Vagina (tissue), 2 donors: ENCODE data around the gene POU2AF3. TPM values are rescaled to one million over a fixed set of nuclear protein-coding genes. Genes with fewer than 3 reads are reported as not detected.

ENCODE experiments used
- DNase-seq, 2 donors: peaks; one replicate each; pipeline ENCODE4 v3.0.0-alpha.2; 2017; ENCODE audit errors: extremely low spot score in 2 of 2
- H3K27ac ChIP-seq: fragments of 200-600 bp; sonication (generic); one replicate; pipeline ENCODE4 v1.5.1; 2019
- H3K27me3 ChIP-seq: fragments of 200-600 bp; sonication (generic); one replicate; pipeline ENCODE4 v1.5.1; 2019
- H3K36me3 ChIP-seq, 2 donors: fragments of 200-600 bp; sonication (generic); one replicate each; pipeline ENCODE4 v1.5.1; 2017 to 2019
- H3K4me1 ChIP-seq: fragments of 200-600 bp; sonication (generic); one replicate; pipeline ENCODE4 v1.5.1; 2019
- H3K4me3 ChIP-seq, 2 donors: fragments of 200-600 bp; sonication (generic); 1 replicate in 1 of 2; 2 replicates in 1 of 2; pipeline ENCODE4 v1.5.1; 2016 to 2019
- H3K9me3 ChIP-seq: fragments of 200-600 bp; sonication (generic); one replicate; pipeline ENCODE4 v1.5.1; 2019
- CTCF ChIP-seq, 3 experiments: fragments of 450-650 bp in 2 of 3; fragments of 200-600 bp in 1 of 3; sonication (generic) in 1 of 3; IDR thresholded peaks; one replicate each; pipeline ENCODE4 v1.5.1; 2017 to 2019; ENCODE audit warnings: antibody characterized with exemption in 3 of 3, mild to moderate bottlenecking in 2 of 3, moderate library complexity in 2 of 3
- POLR2A ChIP-seq, 2 donors: fragments of 450-650 bp; IDR thresholded peaks; one replicate each; pipeline ENCODE4 v1.6.1; 2017; ENCODE audit warnings: antibody characterized with exemption in 2 of 2, mild to moderate bottlenecking in 2 of 2, moderate library complexity in 2 of 2
- POLR2AphosphoS5 ChIP-seq, 2 donors: sonication (generic); formaldehyde crosslinking; IDR thresholded peaks; one replicate each; pipeline ENCODE4 v1.9.0; 2017; ENCODE audit warnings: antibody characterized with exemption in 2 of 2, mild to moderate bottlenecking in 2 of 2, low read depth in 1 of 2; ENCODE audit not compliant: insufficient read depth in 1 of 2
- intact Hi-C: fragments of 100-400 bp; cut with DNase I; formaldehyde crosslinking; loops from one replicate; pipeline ENCODE4 v1.15.1; 2023
- total RNA-seq: library from RNA; depleted of rRNA; stranded (reverse); fragments of >200 nt; gene quantifications from one replicate; pipeline ENCODE4 v1.2.3, GENCODE V29; 2016

POU2AF3 gene
- total RNA-seq, 1 donor from 2014 or later = 3.2 TPM

GRCh38 chr11:111269146-111269868 is 29.0 kb upstream of the POU2AF3 start:
- Histone ChIP-seq H3K4me3 (no peak overlapping the region), H3K36me3 (no peaks in the 10 kb centered on the region), H3K4me1 (no peaks in the 10 kb centered on the region), H3K27me3 (no peaks in the 10 kb centered on the region), H3K9me3 (no peaks in the 10 kb centered on the region), H3K27ac (no peak overlapping the region)
- intact Hi-C loops = no loop called here
- DNase-seq = no peak
- no peak for TF ChIP-seq CTCF (IDR thresholded peaks at IDR 0.05)
- TF ChIP-seq POLR2AphosphoS5 (IDR thresholded peaks at IDR 0.05; ENCODE audit: insufficient read depth in 1 of 2, low read depth in 1 of 2) = no peak
- no peak for TF ChIP-seq POLR2A (IDR thresholded peaks at IDR 0.05)

- TF ChIP-seq CTCF (IDR thresholded peaks at IDR 0.05) (no peak), POLR2AphosphoS5 (IDR thresholded peaks at IDR 0.05; ENCODE audit: insufficient read depth in 1 of 2, low read depth in 1 of 2) (no peak), POLR2A (IDR thresholded peaks at IDR 0.05) (no peak)
- Histone ChIP-seq H3K27ac (no peak overlapping the region), H3K4me1 (no peaks in the 10 kb centered on the region), H3K4me3 (no peak overlapping the region), H3K27me3 (no peaks in the 10 kb centered on the region), H3K36me3 (no peaks in the 10 kb centered on the region), H3K9me3 (no peaks in the 10 kb centered on the region)
- intact Hi-C loops = no loop called here
- DNase-seq = no peak
Measured at GRCh38 chr11:111272420-111272819, 25.9 kb upstream of the POU2AF3 start.

- intact Hi-C loops = loop anchor here (5.0 kb wide), 1 partner anchor 165 kb away; no protein-coding TSS in a partner anchor
- Histone ChIP-seq H3K4me1 (peaks cover 7% of the 10 kb centered on the region), H3K36me3 (no peaks in the 10 kb centered on the region), H3K4me3 (no peak overlapping the region), H3K27ac (no peak overlapping the region), H3K27me3 (no peaks in the 10 kb centered on the region), H3K9me3 (no peaks in the 10 kb centered on the region)
- DNase-seq = no peak
- TF ChIP-seq POLR2A (IDR thresholded peaks at IDR 0.05) = no peak
- no peak for TF ChIP-seq POLR2AphosphoS5 (IDR thresholded peaks at IDR 0.05; ENCODE audit: insufficient read depth in 1 of 2, low read depth in 1 of 2)
Measured at GRCh38 chr11:111282562-111283075, 15.7 kb upstream of the POU2AF3 start.

- H3K4me3 ChIP-seq = no peak overlapping the region
- no peak for DNase-seq
- no peaks in the 10 kb centered on the region for H3K27me3 ChIP-seq
- no peaks in the 10 kb centered on the region for H3K9me3 ChIP-seq
- TF ChIP-seq CTCF (IDR thresholded peaks at IDR 0.05) = no peak
- TF ChIP-seq POLR2A (IDR thresholded peaks at IDR 0.05) = no peak
- no peak for TF ChIP-seq POLR2AphosphoS5 (IDR thresholded peaks at IDR 0.05; ENCODE audit: insufficient read depth in 1 of 2, low read depth in 1 of 2)
- no peaks in the 10 kb centered on the region for H3K36me3 ChIP-seq
- peaks cover 7% of the 10 kb centered on the region for H3K4me1 ChIP-seq
- H3K27ac ChIP-seq = no peak overlapping the region
- intact Hi-C loops = loop anchor here (5.0 kb wide), 1 partner anchor 163 kb away; no protein-coding TSS in a partner anchor
Measured at GRCh38 chr11:111283945-111284481, 14.3 kb upstream of the POU2AF3 start.

- no peaks in the 10 kb centered on the region for H3K27me3 ChIP-seq
- H3K4me1 ChIP-seq = peaks cover 7% of the 10 kb centered on the region
- DNase-seq = no peak
- intact Hi-C loops = no loop called here
- no peak overlapping the region for H3K4me3 ChIP-seq
- H3K36me3 ChIP-seq = no peaks in the 10 kb centered on the region
- no peak overlapping the region for H3K27ac ChIP-seq
- no peaks in the 10 kb centered on the region for H3K9me3 ChIP-seq
- TF ChIP-seq POLR2AphosphoS5 (IDR thresholded peaks at IDR 0.05; ENCODE audit: insufficient read depth in 1 of 2, low read depth in 1 of 2) = no peak
- TF ChIP-seq CTCF (IDR thresholded peaks at IDR 0.05) = no peak
- no peak for TF ChIP-seq POLR2A (IDR thresholded peaks at IDR 0.05)
Measured at GRCh38 chr11:111285189-111286091, 12.9 kb upstream of the POU2AF3 start.
